HEK293T (cell line): ENCODE results near the gene KLHL41.

Experiments
- ELF4 ChIP-seq: fragments of 450-650 bp; IDR thresholded peaks from 2 replicates; pipeline ENCODE4 v1.6.1; 2017; ENCODE audit warnings: antibody characterized with exemption
- FOXA1 ChIP-seq: fragments of 450-650 bp; IDR thresholded peaks from 2 replicates; pipeline ENCODE4 v1.6.1; 2016; ENCODE audit warnings: mild to moderate bottlenecking
- FOXK2 ChIP-seq: fragments of 450-650 bp; IDR thresholded peaks from 2 replicates; pipeline ENCODE4 v1.6.1; 2016; ENCODE audit warnings: mild to moderate bottlenecking
- FOXM1 ChIP-seq: fragments of 450-650 bp; IDR thresholded peaks from 2 replicates; pipeline ENCODE4 v1.6.1; 2017; ENCODE audit warnings: mild to moderate bottlenecking, borderline replicate concordance
- HDGF ChIP-seq: fragments of 450-650 bp; IDR thresholded peaks from 2 replicates; pipeline ENCODE4 v1.6.1; 2017; ENCODE audit warnings: antibody characterized with exemption, borderline replicate concordance
- L3MBTL2 ChIP-seq: fragments of 450-650 bp; conservative IDR thresholded peaks from 2 replicates; pipeline ENCODE4 v1.6.1; 2016; ENCODE audit warnings: mild to moderate bottlenecking
- NFRKB ChIP-seq: fragments of 450-650 bp; IDR thresholded peaks from 2 replicates; pipeline ENCODE4 v1.6.1; 2016; ENCODE audit warnings: mild to moderate bottlenecking, moderate library complexity
- SP1 ChIP-seq: fragments of 450-650 bp; IDR thresholded peaks from 2 replicates; pipeline ENCODE4 v1.6.1; 2017
- SUZ12 ChIP-seq: fragments of 450-650 bp; IDR thresholded peaks from 2 replicates; pipeline ENCODE4 v1.6.1; 2016; ENCODE audit warnings: mild to moderate bottlenecking

GRCh38 chr2:169464882-169465281 lies 44.6 kb upstream of the KLHL41 start:
- TF ChIP-seq FOXM1 (no peak), SUZ12 (no peak), FOXK2 (no peak), HDGF (no peak), SP1 (no peak), L3MBTL2 (no peak), FOXA1 (no peak), ELF4 (no peak), NFRKB (no peak)
